Brain microvascular endothelial cell (primary cell): ENCODE results near the gene CTNNA3.

Source experiments
- DNase-seq: peaks from one replicate; pipeline ENCODE4 v3.0.0-alpha.2; 2020
- H3K27ac ChIP-seq: fragments of 250-450 bp; sonication (Bioruptor Pico); 2 replicates; pipeline ENCODE4 v1.5.1; 2020; ENCODE audit warnings: mild to moderate bottlenecking, moderate library complexity
- H3K27me3 ChIP-seq: fragments of 250-450 bp; sonication (Bioruptor Pico); replicated peaks from 2 replicates; pipeline ENCODE4 v1.5.1; 2020; ENCODE audit warnings: mild to moderate bottlenecking
- H3K36me3 ChIP-seq: fragments of 250-450 bp; sonication (Bioruptor Pico); replicated peaks from 2 replicates; pipeline ENCODE4 v1.5.1; 2020; ENCODE audit warnings: mild to moderate bottlenecking
- H3K4me3 ChIP-seq: 2 replicates; pipeline ENCODE4 v1.5.1; 2011; ENCODE audit warnings: low read depth, mild to moderate bottlenecking, control low read depth, low read length, moderate library complexity
- CTCF ChIP-seq: IDR thresholded peaks from 2 replicates; pipeline ENCODE4 v1.5.1; 2011; ENCODE audit warnings: low read depth, mild to moderate bottlenecking, moderate library complexity, low read length, control low read depth, inconsistent platforms; ENCODE audit errors: missing control alignments
- in situ Hi-C: cut with HindIII; loops from 2 replicates; pipeline ENCODE4 v1.10.0; 2017; ENCODE audit warnings: low sequenced_read_pairs, low pct_ligation_motif_present

Gene CTNNA3

DNA sequence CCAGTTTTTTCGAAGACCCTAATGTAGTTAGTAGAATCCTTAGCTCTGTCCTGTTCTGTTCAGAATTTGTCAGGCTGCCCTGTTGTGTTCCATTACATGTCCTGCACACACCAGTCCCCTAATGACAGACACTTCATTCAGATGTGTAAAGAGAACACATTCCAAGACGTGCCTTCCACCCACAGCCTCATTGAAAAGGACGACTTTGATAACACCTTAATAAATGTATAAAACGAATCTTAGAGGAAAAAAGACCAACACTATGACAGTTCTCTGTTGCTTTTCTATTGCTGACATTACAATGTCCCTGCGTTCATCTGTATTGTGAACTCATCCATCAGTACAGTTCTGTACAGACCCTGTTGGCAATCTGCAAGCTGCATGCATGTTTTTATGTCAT lies 766.6 kb downstream of the CTNNA3 start:
- no peaks in the 10 kb centered on the region for H3K36me3 ChIP-seq
- no peak for TF ChIP-seq CTCF
- H3K27ac ChIP-seq, result no peak overlapping the region
- DNase-seq, result no peak
- in situ Hi-C loops, result no loop called here
- H3K4me3 ChIP-seq, result no peak overlapping the region
- no peaks in the 10 kb centered on the region for H3K27me3 ChIP-seq

DNA sequence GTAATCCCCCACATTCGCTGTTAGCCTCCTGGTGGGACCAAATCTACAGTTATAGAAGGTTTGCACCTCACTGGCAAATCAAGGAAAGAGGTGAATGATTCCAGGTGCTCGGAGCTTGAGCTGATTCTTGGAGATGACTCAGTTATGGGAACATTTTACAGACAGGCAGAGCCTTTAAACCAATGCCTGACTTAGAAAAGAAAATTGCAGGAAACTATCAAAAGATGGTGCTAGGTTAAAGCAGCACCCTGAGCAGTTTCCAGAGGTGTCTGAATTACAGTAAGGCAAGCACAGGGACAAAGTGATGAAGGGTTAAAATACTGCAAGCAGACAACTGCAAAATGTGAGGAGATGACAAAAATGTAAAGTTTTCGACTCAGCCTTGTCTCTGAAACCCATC lies 767.2 kb downstream of the CTNNA3 start:
- in situ Hi-C loops, result no loop called here
- H3K36me3 ChIP-seq, result no peaks in the 10 kb centered on the region
- no peaks in the 10 kb centered on the region for H3K27me3 ChIP-seq
- TF ChIP-seq CTCF, result no peak
- no peak for DNase-seq
- H3K4me3 ChIP-seq, result no peak overlapping the region
- H3K27ac ChIP-seq, result no peak overlapping the region

DNA sequence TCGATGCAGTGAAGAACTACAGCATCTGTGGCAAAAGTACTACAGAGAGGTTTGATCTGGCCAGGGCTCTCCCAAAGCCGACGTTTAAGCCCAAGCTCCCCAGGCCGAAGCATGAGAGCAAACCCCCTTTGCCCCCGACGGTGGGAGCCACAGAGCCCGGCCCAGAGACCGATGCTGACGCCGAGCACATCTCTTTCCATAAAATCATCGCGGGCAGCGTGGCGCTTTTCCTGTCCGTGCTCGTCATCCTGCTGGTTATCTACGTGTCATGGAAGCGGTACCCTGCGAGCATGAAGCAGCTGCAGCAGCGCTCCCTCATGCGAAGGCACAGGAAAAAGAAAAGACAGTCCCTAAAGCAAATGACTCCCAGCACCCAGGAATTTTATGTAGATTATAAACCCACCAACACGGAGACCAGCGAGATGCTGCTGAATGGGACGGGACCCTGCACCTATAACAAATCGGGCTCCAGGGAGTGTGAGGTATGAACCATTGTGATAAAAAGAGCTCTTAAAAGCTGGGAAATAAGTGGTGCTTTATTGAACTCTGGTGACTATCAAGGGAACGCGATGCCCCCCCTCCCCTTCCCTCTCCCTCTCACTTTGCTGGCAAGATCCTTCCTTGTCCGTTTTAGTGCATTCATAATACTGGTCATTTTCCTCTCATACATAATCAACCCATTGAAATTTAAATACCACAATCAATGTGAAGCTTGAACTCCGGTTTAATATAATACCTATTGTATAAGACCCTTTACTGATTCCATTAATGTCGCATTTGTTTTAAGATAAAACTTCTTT lies 767.8 kb downstream of the CTNNA3 start:
- no peak for TF ChIP-seq CTCF
- Histone ChIP-seq H3K36me3 (no peaks in the 10 kb centered on the region), H3K27me3 (no peaks in the 10 kb centered on the region), H3K4me3 (peak overlapping the region; percentile 40), H3K27ac (no peak overlapping the region)
- peak; percentile 44 for DNase-seq
- in situ Hi-C loops, result no loop called here

DNA sequence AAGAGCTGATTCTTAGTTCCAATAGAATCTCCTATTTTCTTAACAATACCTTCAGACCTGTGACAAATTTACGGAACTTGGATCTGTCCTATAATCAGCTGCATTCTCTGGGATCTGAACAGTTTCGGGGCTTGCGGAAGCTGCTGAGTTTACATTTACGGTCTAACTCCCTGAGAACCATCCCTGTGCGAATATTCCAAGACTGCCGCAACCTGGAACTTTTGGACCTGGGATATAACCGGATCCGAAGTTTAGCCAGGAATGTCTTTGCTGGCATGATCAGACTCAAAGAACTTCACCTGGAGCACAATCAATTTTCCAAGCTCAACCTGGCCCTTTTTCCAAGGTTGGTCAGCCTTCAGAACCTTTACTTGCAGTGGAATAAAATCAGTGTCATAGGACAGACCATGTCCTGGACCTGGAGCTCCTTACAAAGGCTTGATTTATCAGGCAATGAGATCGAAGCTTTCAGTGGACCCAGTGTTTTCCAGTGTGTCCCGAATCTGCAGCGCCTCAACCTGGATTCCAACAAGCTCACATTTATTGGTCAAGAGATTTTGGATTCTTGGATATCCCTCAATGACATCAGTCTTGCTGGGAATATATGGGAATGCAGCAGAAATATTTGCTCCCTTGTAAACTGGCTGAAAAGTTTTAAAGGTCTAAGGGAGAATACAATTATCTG lies 768.6 kb downstream of the CTNNA3 start:
- in situ Hi-C loops, result no loop called here
- no peak for DNase-seq

GRCh38 chr10:66926841-66927240 lies 769.2 kb downstream of the CTNNA3 start:
- no peaks in the 10 kb centered on the region for H3K36me3 ChIP-seq
- no peak overlapping the region for H3K27ac ChIP-seq
- H3K4me3 ChIP-seq, result no peak overlapping the region
- DNase-seq, result no peak
- in situ Hi-C loops, result no loop called here
- TF ChIP-seq CTCF, result no peak
- no peaks in the 10 kb centered on the region for H3K27me3 ChIP-seq

More for the DNA sequence above, 768.6 kb downstream of the CTNNA3 start:
- Histone ChIP-seq H3K27ac (no peak overlapping the region), H3K4me3 (no peak overlapping the region), H3K27me3 (no peaks in the 10 kb centered on the region), H3K36me3 (no peaks in the 10 kb centered on the region)
- no peak for TF ChIP-seq CTCF
